ENCODE results near the gene RHBDL2. TPM values are rescaled to one million over a fixed set of nuclear protein-coding genes. Genes with fewer than 3 reads are reported as not detected.

RHBDL2 gene
- total and polyA plus RNA-seq, 2 experiments from 2014 or later = 0.90 to 1.2 TPM

DNA sequence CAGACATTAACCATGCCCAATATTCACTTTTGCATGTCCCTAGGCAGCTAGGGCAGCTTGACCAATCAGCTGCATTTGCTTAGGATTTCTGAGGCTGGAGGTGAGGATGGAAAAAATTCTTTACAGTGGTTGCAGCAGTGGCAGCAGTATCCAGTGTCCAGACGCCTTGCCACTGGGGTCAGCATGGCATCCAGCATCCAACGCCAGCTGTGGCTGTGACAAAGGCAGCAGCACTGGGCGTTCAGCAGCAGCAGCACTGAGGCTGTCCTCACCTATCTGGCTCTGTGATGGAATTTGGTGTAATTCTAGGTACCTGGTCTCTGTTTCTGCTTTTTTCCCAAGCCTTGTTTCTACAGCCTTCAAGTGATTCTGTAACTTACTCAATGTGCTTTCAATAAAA lies 15.5 kb downstream of the RHBDL2 start:
- no peaks in the 10 kb centered on the region for H3K36me3 Mint-ChIP-seq (ENCODE audit: low read depth)
- no peaks in the 10 kb centered on the region for H3K27me3 ChIP-seq (ENCODE audit: insufficient read depth)
- DNase-seq (ENCODE audit: low spot score) = no peak
- H3K36me3 ChIP-seq (ENCODE audit: insufficient read depth) = no peaks in the 10 kb centered on the region
- H3K27me3 Mint-ChIP-seq (ENCODE audit: insufficient read depth, low read depth, poor library complexity) = no peaks in the 10 kb centered on the region
- no peak overlapping the region for H2AFZ ChIP-seq
- H4K20me1 ChIP-seq (replicated peaks; ENCODE audit: insufficient read depth) = no peaks in the 10 kb centered on the region
- no peak for ATAC-seq
- H3K4me3 Mint-ChIP-seq = no peak overlapping the region
- H3K4me1 ChIP-seq (ENCODE audit: insufficient read depth) = peaks cover 9% of the 10 kb centered on the region; the same call in 1 of the 2 replicates
- H3K79me2 ChIP-seq (replicated peaks; ENCODE audit: insufficient read depth) = no peaks in the 10 kb centered on the region
- no peak overlapping the region for H3K4me2 ChIP-seq
- no peaks in the 10 kb centered on the region for H3F3A ChIP-seq (replicated peaks; ENCODE audit: low read depth)
- H3K4me3 ChIP-seq = no peak overlapping the region
- H3K9me3 Mint-ChIP-seq = no peaks in the 10 kb centered on the region
- TF ChIP-seq ZNF331 (CRISPR knock-in tag; IDR thresholded peaks at IDR 0.05; ENCODE audit: low read depth) = no peak
- no peak for TF ChIP-seq STAT1 (IDR thresholded peaks at IDR 0.05; ENCODE audit: unreplicated experiment)
- TF ChIP-seq JUNB (IDR thresholded peaks at IDR 0.05; ENCODE audit: unreplicated experiment) = no peak
- no peak for TF ChIP-seq EZH2 (IDR thresholded peaks at IDR 0.05; ENCODE audit: low read depth, unreplicated experiment)
- TF ChIP-seq EZH2phosphoT487 (IDR thresholded peaks at IDR 0.05; ENCODE audit: unreplicated experiment) = no peak
- no peak for TF ChIP-seq CTCF (conservative IDR thresholded peaks at IDR 0.05; ENCODE audit: low read depth in 2 of 2)
- TF ChIP-seq POLR2AphosphoS5 (IDR thresholded peaks at IDR 0.05; ENCODE audit: low read depth) = no peak
- no peak for TF ChIP-seq ZNF114 (CRISPR knock-in tag; IDR thresholded peaks at IDR 0.05)
- TF ChIP-seq, protein P1, sequence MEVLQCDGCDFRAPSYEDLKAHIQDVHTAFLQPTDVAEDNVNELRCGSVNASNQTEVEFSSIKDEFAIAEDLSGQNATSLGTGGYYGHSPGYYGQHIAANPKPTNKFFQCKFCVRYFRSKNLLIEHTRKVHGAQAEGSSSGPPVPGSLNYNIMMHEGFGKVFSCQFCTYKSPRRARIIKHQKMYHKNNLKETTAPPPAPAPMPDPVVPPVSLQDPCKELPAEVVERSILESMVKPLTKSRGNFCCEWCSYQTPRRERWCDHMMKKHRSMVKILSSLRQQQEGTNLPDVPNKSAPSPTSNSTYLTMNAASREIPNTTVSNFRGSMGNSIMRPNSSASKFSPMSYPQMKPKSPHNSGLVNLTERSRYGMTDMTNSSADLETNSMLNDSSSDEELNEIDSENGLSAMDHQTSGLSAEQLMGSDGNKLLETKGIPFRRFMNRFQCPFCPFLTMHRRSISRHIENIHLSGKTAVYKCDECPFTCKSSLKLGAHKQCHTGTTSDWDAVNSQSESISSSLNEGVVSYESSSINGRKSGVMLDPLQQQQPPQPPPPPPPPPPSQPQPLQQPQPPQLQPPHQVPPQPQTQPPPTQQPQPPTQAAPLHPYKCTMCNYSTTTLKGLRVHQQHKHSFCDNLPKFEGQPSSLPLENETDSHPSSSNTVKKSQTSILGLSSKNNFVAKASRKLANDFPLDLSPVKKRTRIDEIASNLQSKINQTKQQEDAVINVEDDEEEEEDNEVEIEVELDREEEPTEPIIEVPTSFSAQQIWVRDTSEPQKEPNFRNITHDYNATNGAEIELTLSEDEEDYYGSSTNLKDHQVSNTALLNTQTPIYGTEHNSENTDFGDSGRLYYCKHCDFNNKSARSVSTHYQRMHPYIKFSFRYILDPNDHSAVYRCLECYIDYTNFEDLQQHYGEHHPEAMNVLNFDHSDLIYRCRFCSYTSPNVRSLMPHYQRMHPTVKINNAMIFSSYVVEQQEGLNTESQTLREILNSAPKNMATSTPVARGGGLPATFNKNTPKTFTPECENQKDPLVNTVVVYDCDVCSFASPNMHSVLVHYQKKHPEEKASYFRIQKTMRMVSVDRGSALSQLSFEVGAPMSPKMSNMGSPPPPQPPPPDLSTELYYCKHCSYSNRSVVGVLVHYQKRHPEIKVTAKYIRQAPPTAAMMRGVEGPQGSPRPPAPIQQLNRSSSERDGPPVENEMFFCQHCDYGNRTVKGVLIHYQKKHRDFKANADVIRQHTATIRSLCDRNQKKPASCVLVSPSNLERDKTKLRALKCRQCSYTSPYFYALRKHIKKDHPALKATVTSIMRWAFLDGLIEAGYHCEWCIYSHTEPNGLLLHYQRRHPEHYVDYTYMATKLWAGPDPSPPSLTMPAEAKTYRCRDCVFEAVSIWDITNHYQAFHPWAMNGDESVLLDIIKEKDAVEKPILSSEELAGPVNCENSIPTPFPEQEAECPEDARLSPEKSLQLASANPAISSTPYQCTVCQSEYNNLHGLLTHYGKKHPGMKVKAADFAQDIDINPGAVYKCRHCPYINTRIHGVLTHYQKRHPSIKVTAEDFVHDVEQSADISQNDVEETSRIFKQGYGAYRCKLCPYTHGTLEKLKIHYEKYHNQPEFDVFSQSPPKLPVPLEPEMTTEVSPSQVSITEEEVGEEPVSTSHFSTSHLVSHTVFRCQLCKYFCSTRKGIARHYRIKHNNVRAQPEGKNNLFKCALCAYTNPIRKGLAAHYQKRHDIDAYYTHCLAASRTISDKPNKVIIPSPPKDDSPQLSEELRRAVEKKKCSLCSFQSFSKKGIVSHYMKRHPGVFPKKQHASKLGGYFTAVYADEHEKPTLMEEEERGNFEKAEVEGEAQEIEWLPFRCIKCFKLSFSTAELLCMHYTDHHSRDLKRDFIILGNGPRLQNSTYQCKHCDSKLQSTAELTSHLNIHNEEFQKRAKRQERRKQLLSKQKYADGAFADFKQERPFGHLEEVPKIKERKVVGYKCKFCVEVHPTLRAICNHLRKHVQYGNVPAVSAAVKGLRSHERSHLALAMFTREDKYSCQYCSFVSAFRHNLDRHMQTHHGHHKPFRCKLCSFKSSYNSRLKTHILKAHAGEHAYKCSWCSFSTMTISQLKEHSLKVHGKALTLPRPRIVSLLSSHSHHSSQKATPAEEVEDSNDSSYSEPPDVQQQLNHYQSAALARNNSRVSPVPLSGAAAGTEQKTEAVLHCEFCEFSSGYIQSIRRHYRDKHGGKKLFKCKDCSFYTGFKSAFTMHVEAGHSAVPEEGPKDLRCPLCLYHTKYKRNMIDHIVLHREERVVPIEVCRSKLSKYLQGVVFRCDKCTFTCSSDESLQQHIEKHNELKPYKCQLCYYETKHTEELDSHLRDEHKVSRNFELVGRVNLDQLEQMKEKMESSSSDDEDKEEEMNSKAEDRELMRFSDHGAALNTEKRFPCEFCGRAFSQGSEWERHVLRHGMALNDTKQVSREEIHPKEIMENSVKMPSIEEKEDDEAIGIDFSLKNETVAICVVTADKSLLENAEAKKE (CRISPR knock-in tag; IDR thresholded peaks at IDR 0.05) = no peak
- TF ChIP-seq REST (IDR thresholded peaks at IDR 0.05; ENCODE audit: unreplicated experiment) = no peak
- no peak for TF ChIP-seq ETS1 (IDR thresholded peaks at IDR 0.05)
- TF ChIP-seq CREB1 (CRISPR knock-in tag; IDR thresholded peaks at IDR 0.05; ENCODE audit: low read depth) = no peak
- no peak for TF ChIP-seq NANOG (IDR thresholded peaks at IDR 0.05; ENCODE audit: borderline replicate concordance)
- H3K9me2 ChIP-seq (ENCODE audit: insufficient read depth) = no peaks in the 10 kb centered on the region
- no peak overlapping the region for H3K27ac Mint-ChIP-seq
- H3K4me1 Mint-ChIP-seq = peaks cover 9% of the 10 kb centered on the region; the same call in 2 of the 3 replicates
- no peak overlapping the region for H3K27ac ChIP-seq (ENCODE audit: low read depth)
